ENCODE data around the gene PXN. TPM values are rescaled to one million over a fixed set of nuclear protein-coding genes. Genes with fewer than 3 reads are reported as not detected.

The PXN gene
- total and polyA plus RNA-seq, 2 experiments from 2014 or later = 38.4 to 76.0 TPM

DNA sequence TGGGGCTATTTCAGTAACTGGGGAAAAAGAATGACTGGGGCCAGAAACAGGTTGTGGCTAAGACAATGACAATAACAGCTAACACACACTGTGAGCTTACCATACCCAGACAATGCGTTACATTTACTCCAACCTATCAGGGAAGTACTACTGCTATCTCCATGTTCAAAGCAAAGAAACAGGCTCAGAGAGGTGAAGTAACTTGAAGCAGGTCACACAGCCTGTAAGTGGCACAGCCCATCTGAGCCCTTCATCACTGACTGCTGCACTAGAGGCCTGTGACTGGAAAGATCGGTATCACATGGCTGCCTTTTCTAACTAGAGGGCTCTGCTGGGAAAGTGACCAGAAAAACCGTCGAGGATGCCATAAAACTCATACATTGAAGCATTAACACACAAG is 78.9 kb downstream of the PXN start:
- Histone ChIP-seq H2AFZ (no peak overlapping the region), H4K20me1 (replicated peaks; ENCODE audit: insufficient read depth) (peaks cover 30% of the 10 kb centered on the region), H3K4me3 (no peak overlapping the region), H3K4me1 (ENCODE audit: insufficient read depth) (no peaks in the 10 kb centered on the region), H3K36me3 (ENCODE audit: insufficient read depth) (peaks cover 53% of the 10 kb centered on the region), H3K9me2 (ENCODE audit: insufficient read depth) (no peaks in the 10 kb centered on the region), H3K4me2 (no peak overlapping the region), H3K79me2 (replicated peaks; ENCODE audit: insufficient read depth) (peaks cover 72% of the 10 kb centered on the region), H3K27ac (ENCODE audit: low read depth) (no peak overlapping the region), H3F3A (replicated peaks; ENCODE audit: low read depth) (peaks cover 6% of the 10 kb centered on the region; the same call in 1 of the 2 replicates), H3K27me3 (ENCODE audit: insufficient read depth) (no peaks in the 10 kb centered on the region)
- no peak overlapping the region for H3K4me3 Mint-ChIP-seq
- H3K27me3 Mint-ChIP-seq (ENCODE audit: insufficient read depth, low read depth, poor library complexity) = peaks cover under 1% of the 10 kb centered on the region
- no peak for DNase-seq (ENCODE audit: low spot score)
- TF ChIP-seq STAT1 (IDR thresholded peaks at IDR 0.05; ENCODE audit: unreplicated experiment) (no peak), CREB1 (CRISPR knock-in tag; IDR thresholded peaks at IDR 0.05; ENCODE audit: low read depth) (no peak), ZNF331 (CRISPR knock-in tag; IDR thresholded peaks at IDR 0.05; ENCODE audit: low read depth) (no peak), EZH2phosphoT487 (IDR thresholded peaks at IDR 0.05; ENCODE audit: unreplicated experiment) (no peak), ZNF114 (CRISPR knock-in tag; IDR thresholded peaks at IDR 0.05) (no peak), EZH2 (IDR thresholded peaks at IDR 0.05; ENCODE audit: low read depth, unreplicated experiment) (no peak)
- TF ChIP-seq, protein P1, sequence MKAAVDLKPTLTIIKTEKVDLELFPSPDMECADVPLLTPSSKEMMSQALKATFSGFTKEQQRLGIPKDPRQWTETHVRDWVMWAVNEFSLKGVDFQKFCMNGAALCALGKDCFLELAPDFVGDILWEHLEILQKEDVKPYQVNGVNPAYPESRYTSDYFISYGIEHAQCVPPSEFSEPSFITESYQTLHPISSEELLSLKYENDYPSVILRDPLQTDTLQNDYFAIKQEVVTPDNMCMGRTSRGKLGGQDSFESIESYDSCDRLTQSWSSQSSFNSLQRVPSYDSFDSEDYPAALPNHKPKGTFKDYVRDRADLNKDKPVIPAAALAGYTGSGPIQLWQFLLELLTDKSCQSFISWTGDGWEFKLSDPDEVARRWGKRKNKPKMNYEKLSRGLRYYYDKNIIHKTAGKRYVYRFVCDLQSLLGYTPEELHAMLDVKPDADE (IDR thresholded peaks at IDR 0.05) = no peak
- TF ChIP-seq, protein P2, sequence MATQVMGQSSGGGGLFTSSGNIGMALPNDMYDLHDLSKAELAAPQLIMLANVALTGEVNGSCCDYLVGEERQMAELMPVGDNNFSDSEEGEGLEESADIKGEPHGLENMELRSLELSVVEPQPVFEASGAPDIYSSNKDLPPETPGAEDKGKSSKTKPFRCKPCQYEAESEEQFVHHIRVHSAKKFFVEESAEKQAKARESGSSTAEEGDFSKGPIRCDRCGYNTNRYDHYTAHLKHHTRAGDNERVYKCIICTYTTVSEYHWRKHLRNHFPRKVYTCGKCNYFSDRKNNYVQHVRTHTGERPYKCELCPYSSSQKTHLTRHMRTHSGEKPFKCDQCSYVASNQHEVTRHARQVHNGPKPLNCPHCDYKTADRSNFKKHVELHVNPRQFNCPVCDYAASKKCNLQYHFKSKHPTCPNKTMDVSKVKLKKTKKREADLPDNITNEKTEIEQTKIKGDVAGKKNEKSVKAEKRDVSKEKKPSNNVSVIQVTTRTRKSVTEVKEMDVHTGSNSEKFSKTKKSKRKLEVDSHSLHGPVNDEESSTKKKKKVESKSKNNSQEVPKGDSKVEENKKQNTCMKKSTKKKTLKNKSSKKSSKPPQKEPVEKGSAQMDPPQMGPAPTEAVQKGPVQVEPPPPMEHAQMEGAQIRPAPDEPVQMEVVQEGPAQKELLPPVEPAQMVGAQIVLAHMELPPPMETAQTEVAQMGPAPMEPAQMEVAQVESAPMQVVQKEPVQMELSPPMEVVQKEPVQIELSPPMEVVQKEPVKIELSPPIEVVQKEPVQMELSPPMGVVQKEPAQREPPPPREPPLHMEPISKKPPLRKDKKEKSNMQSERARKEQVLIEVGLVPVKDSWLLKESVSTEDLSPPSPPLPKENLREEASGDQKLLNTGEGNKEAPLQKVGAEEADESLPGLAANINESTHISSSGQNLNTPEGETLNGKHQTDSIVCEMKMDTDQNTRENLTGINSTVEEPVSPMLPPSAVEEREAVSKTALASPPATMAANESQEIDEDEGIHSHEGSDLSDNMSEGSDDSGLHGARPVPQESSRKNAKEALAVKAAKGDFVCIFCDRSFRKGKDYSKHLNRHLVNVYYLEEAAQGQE (IDR thresholded peaks at IDR 0.05; ENCODE audit: unreplicated experiment) = no peak
- TF ChIP-seq, protein P3, sequence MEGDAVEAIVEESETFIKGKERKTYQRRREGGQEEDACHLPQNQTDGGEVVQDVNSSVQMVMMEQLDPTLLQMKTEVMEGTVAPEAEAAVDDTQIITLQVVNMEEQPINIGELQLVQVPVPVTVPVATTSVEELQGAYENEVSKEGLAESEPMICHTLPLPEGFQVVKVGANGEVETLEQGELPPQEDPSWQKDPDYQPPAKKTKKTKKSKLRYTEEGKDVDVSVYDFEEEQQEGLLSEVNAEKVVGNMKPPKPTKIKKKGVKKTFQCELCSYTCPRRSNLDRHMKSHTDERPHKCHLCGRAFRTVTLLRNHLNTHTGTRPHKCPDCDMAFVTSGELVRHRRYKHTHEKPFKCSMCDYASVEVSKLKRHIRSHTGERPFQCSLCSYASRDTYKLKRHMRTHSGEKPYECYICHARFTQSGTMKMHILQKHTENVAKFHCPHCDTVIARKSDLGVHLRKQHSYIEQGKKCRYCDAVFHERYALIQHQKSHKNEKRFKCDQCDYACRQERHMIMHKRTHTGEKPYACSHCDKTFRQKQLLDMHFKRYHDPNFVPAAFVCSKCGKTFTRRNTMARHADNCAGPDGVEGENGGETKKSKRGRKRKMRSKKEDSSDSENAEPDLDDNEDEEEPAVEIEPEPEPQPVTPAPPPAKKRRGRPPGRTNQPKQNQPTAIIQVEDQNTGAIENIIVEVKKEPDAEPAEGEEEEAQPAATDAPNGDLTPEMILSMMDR (conservative IDR thresholded peaks at IDR 0.05; ENCODE audit: low read depth in 2 of 2) = no peak
- H3K36me3 Mint-ChIP-seq (ENCODE audit: low read depth) = peaks cover 89% of the 10 kb centered on the region
- ATAC-seq = no peak
- no peaks in the 10 kb centered on the region for H3K4me1 Mint-ChIP-seq
- no peak overlapping the region for H3K27ac Mint-ChIP-seq
- no peaks in the 10 kb centered on the region for H3K9me3 Mint-ChIP-seq

DNA sequence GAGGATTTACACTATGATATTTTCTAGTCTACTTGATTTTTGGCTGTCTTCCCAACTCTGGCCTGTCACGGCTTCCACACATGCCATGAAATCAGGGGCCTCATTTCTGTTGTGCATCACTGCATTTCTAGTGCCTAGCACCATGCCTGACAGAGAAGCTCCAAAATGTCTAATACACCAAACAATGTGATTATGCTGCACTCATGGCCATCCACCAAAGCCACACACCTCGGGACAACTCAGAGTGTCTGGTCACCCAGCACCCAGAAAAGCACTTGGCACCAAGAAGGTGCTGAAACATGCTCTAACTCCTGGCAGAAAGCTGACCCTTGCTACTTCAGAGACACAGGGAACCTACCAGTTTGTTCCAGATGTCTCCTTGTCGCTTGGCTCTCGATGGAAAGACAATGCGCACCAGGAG is 82.3 kb downstream of the PXN start:
- H3K27me3 Mint-ChIP-seq (ENCODE audit: insufficient read depth, low read depth, poor library complexity) = no peaks in the 10 kb centered on the region
- H3K36me3 ChIP-seq (ENCODE audit: insufficient read depth) = peaks cover 43% of the 10 kb centered on the region
- H3K4me1 ChIP-seq (ENCODE audit: insufficient read depth) = no peaks in the 10 kb centered on the region
- H3K27ac Mint-ChIP-seq = no peak overlapping the region
- DNase-seq (ENCODE audit: low spot score) = no peak
- H2AFZ ChIP-seq = no peak overlapping the region
- peaks cover 58% of the 10 kb centered on the region for H3K79me2 ChIP-seq (replicated peaks; ENCODE audit: insufficient read depth)
- H3F3A ChIP-seq (replicated peaks; ENCODE audit: low read depth) = peaks cover 6% of the 10 kb centered on the region; the same call in 1 of the 2 replicates
- H3K4me1 Mint-ChIP-seq = no peaks in the 10 kb centered on the region
- H3K4me3 ChIP-seq = no peak overlapping the region
- no peak for ATAC-seq
- H3K36me3 Mint-ChIP-seq (ENCODE audit: low read depth) = peaks cover 90% of the 10 kb centered on the region
- H3K27me3 ChIP-seq (ENCODE audit: insufficient read depth) = no peaks in the 10 kb centered on the region
- H3K4me3 Mint-ChIP-seq = no peak overlapping the region
- H4K20me1 ChIP-seq (replicated peaks; ENCODE audit: insufficient read depth) = peaks cover 34% of the 10 kb centered on the region
- no peak overlapping the region for H3K4me2 ChIP-seq
- H3K9me2 ChIP-seq (ENCODE audit: insufficient read depth) = no peaks in the 10 kb centered on the region
- H3K9me3 Mint-ChIP-seq = no peaks in the 10 kb centered on the region
- no peak overlapping the region for H3K27ac ChIP-seq (ENCODE audit: low read depth)
- no peak for TF ChIP-seq EZH2phosphoT487 (IDR thresholded peaks at IDR 0.05; ENCODE audit: unreplicated experiment)
- no peak for TF ChIP-seq STAT1 (IDR thresholded peaks at IDR 0.05; ENCODE audit: unreplicated experiment)
- no peak for TF ChIP-seq CREB1 (CRISPR knock-in tag; IDR thresholded peaks at IDR 0.05; ENCODE audit: low read depth)

All from GM23338 (cell line).